Naive thymus-derived CD8-positive, alpha-beta T cell (primary cell): ENCODE results near the gene LY9. TPM values are rescaled to one million over a fixed set of nuclear protein-coding genes. Genes with fewer than 3 reads are reported as not detected.
"Not testable (repeated sequence)": the region's sequence is repeated elsewhere in the genome, so short reads cannot be mapped to it uniquely, and the experiment has no call there.

ENCODE experiments used
- ATAC-seq, 2 donors: fragments of 150-1000 bp; cut with Tn5 transposase in 1 of 2; sonication (Bioruptor Pico), chemical (Tn5 transposase) in 1 of 2; 1 replicate in 1 of 2; 2 replicates in 1 of 2; pipeline ENCODE4 v1.10.0; 2021; ENCODE audit warnings: mild to moderate bottlenecking in 2 of 2, moderate library complexity in 2 of 2
- POLR2A ChIA-PET: fragments of 350-600 bp; sonication (Branson Sonifier 250); formaldehyde crosslinking; loops from one replicate; lab custom pipeline; 2021; ENCODE audit warnings: antibody characterized with exemption; lab: Charles Lee
- DNase-seq, 10 donors: peaks; one replicate each; pipeline versions ENCODE4 v3.0.0 to v3.0.0-alpha.2; 2020 to 2022
- H3K27ac Mint-ChIP-seq, 10 donors: one replicate each; pipeline ENCODE4 v1.8.0; 2020 to 2022; ENCODE audit warnings: mild to moderate bottlenecking in 10 of 10, mixed read lengths in 10 of 10, moderate library complexity in 4 of 10, inconsistent platforms in 1 of 10
- H3K27me3 Mint-ChIP-seq, 5 donors: one replicate each; pipeline ENCODE4 v1.8.0; 2021 to 2022; ENCODE audit warnings: mixed read lengths in 5 of 5
- H3K36me3 Mint-ChIP-seq, 3 donors: one replicate each; pipeline ENCODE4 v1.8.0; 2020 to 2022; ENCODE audit warnings: mixed read lengths in 3 of 3, mild to moderate bottlenecking in 2 of 3, inconsistent platforms in 1 of 3
- H3K4me1 Mint-ChIP-seq, 4 donors: one replicate each; pipeline ENCODE4 v1.8.0; 2021 to 2022; ENCODE audit warnings: mixed read lengths in 4 of 4
- H3K4me3 Mint-ChIP-seq, 10 donors: one replicate each; pipeline ENCODE4 v1.8.0; 2020 to 2022; ENCODE audit warnings: mild to moderate bottlenecking in 10 of 10, mixed read lengths in 10 of 10, moderate library complexity in 6 of 10, inconsistent platforms in 1 of 10
- H3K9me3 Mint-ChIP-seq, 9 donors: one replicate each; pipeline ENCODE4 v1.8.0; 2020 to 2022; ENCODE audit warnings: mixed read lengths in 9 of 9, mild to moderate bottlenecking in 3 of 9, inconsistent platforms in 1 of 9, moderate library complexity in 1 of 9
- polyA plus RNA-seq, 3 donors: library from polyadenylated mRNA; unstranded; fragments of 300-500 nt; fragmentation: Illumina TruSeq; gene quantifications; one replicate each; pipeline ENCODE4 v1.2.3, GENCODE V29; 2021
- total RNA-seq, 8 experiments: library from RNA in 2 of 8; stranded (reverse) in 2 of 8; gene quantifications; one replicate each; pipeline ENCODE4 v1.2.3 and lab custom pipeline; 2021 to 2026

LY9 gene
- total and polyA plus RNA-seq, 5 experiments from 2014 or later, result 150 to 223 (median 167) TPM

DNA sequence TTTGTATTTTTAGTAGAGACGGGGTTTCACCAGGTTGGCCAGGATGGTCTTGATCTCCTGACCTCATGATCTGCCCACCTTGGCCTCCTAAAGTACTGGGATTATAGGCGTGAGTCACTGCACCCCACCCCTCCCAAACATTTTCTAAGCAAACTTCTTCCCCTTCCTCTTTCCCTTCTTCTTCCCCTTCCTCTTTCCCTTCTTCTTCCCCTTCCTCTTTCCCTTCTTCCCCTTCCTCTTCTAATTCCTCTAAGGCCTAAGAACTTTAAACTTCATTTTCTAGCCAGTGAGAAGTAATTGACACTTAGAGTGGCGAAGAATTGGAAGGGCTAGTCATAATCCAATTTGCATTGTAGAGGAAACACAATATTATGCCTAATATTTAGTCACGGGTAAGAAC is 79.6 kb downstream of the LY9 start:
- ATAC-seq, DNase-seq, H3K9me3 Mint-ChIP-seq, H3K27me3 Mint-ChIP-seq, H3K36me3 Mint-ChIP-seq, H3K4me3 Mint-ChIP-seq, POLR2A ChIA-PET: not testable (repeated sequence)
- peak overlapping the region in 2 of 10 donors; percentile 15 to 64 for H3K27ac Mint-ChIP-seq
- peaks cover 16 to 40% (median 32%) of the 10 kb centered on the region in 4 donors for H3K4me1 Mint-ChIP-seq

DNA sequence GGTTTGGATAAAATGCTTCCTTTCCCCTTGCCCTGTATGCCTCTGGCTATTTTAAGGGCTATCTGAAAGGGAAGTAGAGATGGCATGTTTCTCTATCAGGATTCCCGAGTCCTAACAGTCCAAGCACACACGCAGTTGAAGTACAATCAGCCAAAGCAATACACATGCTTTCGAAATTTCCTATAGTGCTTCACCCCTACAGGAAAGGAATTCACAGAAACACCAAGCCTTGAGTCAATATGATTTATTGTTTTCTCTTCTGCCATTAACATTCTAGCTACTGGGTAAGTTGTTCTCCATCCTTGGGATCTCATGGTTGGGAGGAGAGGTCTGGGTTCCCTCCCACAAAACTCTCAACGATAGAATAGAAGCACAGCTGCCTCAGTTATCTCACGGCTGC is 80.3 kb downstream of the LY9 start:
- POLR2A ChIA-PET, result interaction anchor here (1.6 to 2.4 kb wide), 2 partner anchors 10 to 39 kb away, joined by 5 to 13 read pairs; no protein-coding TSS in a partner anchor
- H3K27ac Mint-ChIP-seq, result no peak overlapping the region
- no peaks in the 10 kb centered on the region for H3K27me3 Mint-ChIP-seq
- ATAC-seq, result no peak
- DNase-seq, result no peak
- no peaks in the 10 kb centered on the region for H3K9me3 Mint-ChIP-seq
- H3K36me3 Mint-ChIP-seq, result no peaks in the 10 kb centered on the region
- no peak overlapping the region for H3K4me3 Mint-ChIP-seq
- peaks cover 16 to 40% (median 32%) of the 10 kb centered on the region in 4 donors for H3K4me1 Mint-ChIP-seq

DNA sequence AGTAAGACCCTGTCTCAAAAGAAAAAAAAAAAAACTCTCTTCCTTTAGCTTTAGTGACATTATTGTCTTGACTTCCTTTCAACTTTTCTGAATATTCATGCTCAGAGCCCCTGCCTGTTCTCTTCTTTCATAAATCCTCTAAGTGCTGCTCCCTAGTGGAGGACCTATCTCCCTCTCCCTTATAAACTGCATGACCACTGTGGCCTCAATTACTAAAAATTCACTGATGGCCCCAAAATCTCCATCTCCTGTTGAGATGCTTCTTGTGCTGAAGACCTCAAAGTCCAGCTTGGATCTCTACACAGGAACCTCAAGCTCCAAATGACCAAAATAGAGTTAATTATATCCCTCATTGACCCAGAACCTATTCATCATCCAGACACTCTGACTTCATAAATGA is 81.2 kb downstream of the LY9 start:
- POLR2A ChIA-PET, result interaction anchor here (0.7 to 2.4 kb wide), 3 partner anchors 9 to 200 kb away, joined by 3 to 13 read pairs (median 5); no protein-coding TSS in a partner anchor
- H3K4me3 Mint-ChIP-seq, result peak overlapping the region in 4 of 10 donors; percentile 7 to 29 (median 10)
- H3K27me3 Mint-ChIP-seq, result no peaks in the 10 kb centered on the region
- H3K4me1 Mint-ChIP-seq, result peaks cover 16 to 42% (median 32%) of the 10 kb centered on the region in 4 donors
- DNase-seq, result peak in 5 of 10 donors; percentile 10 to 70 (median 53)
- H3K27ac Mint-ChIP-seq, result peak overlapping the region in 3 of 10 donors; percentile 0 to 19 (median 5)
- no peaks in the 10 kb centered on the region for H3K9me3 Mint-ChIP-seq
- no peaks in the 10 kb centered on the region for H3K36me3 Mint-ChIP-seq
- peak; percentile 90 to 94 for ATAC-seq

Other genes starting within 250 kb of the LY9 start
- gene CD84, start 216.7 kb upstream of the LY9 start, total RNA-seq, result 10 to 100 TPM; 81.5 to 83.4 TPM
- 10 to 100 TPM; 17.5 to 19.0 (median 18.1) TPM for gene CD84, start 216.7 kb upstream of the LY9 start, polyA plus RNA-seq
- gene SLAMF1, start 149.1 kb upstream of the LY9 start, total RNA-seq, result 10 to 100 TPM in 1 of 2 experiments, 1 to 10 TPM in 1; 9.8 to 11.1 TPM
- 1 to 10 TPM; 1.7 to 3.9 (median 3.7) TPM for gene SLAMF1, start 149.1 kb upstream of the LY9 start, polyA plus RNA-seq
- gene CD48, start 84.4 kb upstream of the LY9 start, total RNA-seq, result 100 to 1,000 TPM; 272 to 276 TPM
- gene CD48, start 84.4 kb upstream of the LY9 start, polyA plus RNA-seq, result 100 to 1,000 TPM; 186 to 213 (median 200) TPM
- 1 to 10 TPM; 4.5 to 6.2 TPM for gene SLAMF7, start 56.9 kb upstream of the LY9 start, total RNA-seq
- 100 to 1,000 TPM in 1 of 3 donors, 1 to 10 TPM in 2; 3.8 to 102 (median 4.0) TPM for gene SLAMF7, start 56.9 kb upstream of the LY9 start, polyA plus RNA-seq
- under 1 TPM; 0.62 to 0.66 TPM for gene CD244, start 66.7 kb downstream of the LY9 start, total RNA-seq
- 10 to 100 TPM; 11.7 to 82.2 (median 16.1) TPM for gene CD244, start 66.7 kb downstream of the LY9 start, polyA plus RNA-seq
- gene ITLN1, start 89.0 kb downstream of the LY9 start, total RNA-seq, result not detected
- not detected for gene ITLN1, start 89.0 kb downstream of the LY9 start, polyA plus RNA-seq
- not detected for gene ITLN2, start 158.6 kb downstream of the LY9 start, total RNA-seq
- gene ITLN2, start 158.6 kb downstream of the LY9 start, polyA plus RNA-seq, result not detected
- gene F11R, start 225.0 kb downstream of the LY9 start, total RNA-seq, result 10 to 100 TPM; 16.3 to 16.4 TPM
- 1 to 10 TPM; 6.7 to 9.0 (median 8.1) TPM for gene F11R, start 225.0 kb downstream of the LY9 start, polyA plus RNA-seq
- 100 to 1,000 TPM; 100 to 108 TPM for gene TSTD1, start 242.8 kb downstream of the LY9 start, total RNA-seq
- gene TSTD1, start 242.8 kb downstream of the LY9 start, polyA plus RNA-seq, result 100 to 1,000 TPM; 342 to 508 (median 412) TPM
- gene USF1, start 249.8 kb downstream of the LY9 start, total RNA-seq, result 100 to 1,000 TPM; 107 to 118 TPM
- 10 to 100 TPM in 1 of 3 donors, 1 to 10 TPM in 2; 4.3 to 11.1 (median 7.4) TPM for gene USF1, start 249.8 kb downstream of the LY9 start, polyA plus RNA-seq